GM18519 (cell line): ENCODE data around the gene MATR3.
"Not testable (repeated sequence)": the region's sequence is repeated elsewhere in the genome, so short reads cannot be mapped to it uniquely, and the experiment has no call there.

ENCODE experiments used
- ATAC-seq: cut with Tn5 transposase; IDR thresholded peaks from one replicate; pipeline ENCODE4 v1.9.1; 2021; ENCODE audit warnings: mild to moderate bottlenecking, moderate library complexity; ENCODE audit not compliant: unreplicated experiment, low FRiP score

Gene MATR3

DNA sequence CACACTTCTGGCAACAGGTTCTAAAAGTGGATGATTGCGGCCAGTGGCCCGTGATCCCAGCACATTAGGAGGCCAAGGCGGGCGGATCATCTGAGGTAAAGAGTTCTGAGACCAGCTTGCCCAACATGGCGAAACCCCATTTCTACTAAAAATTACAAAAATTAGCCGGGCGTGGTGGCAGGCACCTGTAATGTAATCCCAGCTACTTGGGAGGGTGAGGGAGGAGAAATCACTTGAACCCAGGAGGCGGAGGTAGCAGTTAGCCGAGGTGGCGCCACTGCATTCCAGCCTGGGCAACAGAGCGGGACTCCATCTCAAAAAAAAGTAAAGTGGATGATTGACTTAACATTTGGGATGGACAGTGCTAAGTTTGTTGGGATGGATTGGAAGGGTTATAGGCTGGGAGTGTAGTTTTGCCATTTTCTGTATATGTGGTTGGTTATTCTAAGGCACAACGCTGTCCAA, 3.4 kb downstream of the MATR3 start:
- no peak for ATAC-seq

- ATAC-seq, result no peak
Observed at GRCh38 chr5:139297439-139298133, 4.0 kb downstream of the MATR3 start.

- no peak for ATAC-seq
Observed at GRCh38 chr5:139298242-139298641, 4.7 kb downstream of the MATR3 start.

DNA sequence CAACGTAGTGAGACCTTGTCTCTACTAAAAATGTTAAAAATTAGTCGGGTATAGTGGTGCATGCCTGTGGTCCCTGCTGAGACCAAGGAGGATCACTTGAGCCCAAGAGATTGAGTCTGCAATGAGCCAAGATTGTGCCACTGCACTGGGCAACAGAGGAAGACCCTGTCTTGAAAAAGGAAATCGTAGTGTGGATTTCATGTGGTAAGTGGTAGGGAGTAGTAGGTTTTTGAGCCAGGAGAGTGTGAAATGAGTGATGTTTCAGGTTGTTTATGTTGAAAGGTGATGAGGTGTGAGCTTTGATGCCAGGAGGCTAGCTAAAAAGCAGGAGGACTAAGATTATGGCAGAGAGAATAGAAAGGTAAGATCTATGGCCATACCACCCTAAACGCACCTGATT, 5.9 kb downstream of the MATR3 start:
- ATAC-seq, result no peak

GRCh38 chr5:139301808-139302499, 8.4 kb downstream of the MATR3 start:
- no peak for ATAC-seq

DNA sequence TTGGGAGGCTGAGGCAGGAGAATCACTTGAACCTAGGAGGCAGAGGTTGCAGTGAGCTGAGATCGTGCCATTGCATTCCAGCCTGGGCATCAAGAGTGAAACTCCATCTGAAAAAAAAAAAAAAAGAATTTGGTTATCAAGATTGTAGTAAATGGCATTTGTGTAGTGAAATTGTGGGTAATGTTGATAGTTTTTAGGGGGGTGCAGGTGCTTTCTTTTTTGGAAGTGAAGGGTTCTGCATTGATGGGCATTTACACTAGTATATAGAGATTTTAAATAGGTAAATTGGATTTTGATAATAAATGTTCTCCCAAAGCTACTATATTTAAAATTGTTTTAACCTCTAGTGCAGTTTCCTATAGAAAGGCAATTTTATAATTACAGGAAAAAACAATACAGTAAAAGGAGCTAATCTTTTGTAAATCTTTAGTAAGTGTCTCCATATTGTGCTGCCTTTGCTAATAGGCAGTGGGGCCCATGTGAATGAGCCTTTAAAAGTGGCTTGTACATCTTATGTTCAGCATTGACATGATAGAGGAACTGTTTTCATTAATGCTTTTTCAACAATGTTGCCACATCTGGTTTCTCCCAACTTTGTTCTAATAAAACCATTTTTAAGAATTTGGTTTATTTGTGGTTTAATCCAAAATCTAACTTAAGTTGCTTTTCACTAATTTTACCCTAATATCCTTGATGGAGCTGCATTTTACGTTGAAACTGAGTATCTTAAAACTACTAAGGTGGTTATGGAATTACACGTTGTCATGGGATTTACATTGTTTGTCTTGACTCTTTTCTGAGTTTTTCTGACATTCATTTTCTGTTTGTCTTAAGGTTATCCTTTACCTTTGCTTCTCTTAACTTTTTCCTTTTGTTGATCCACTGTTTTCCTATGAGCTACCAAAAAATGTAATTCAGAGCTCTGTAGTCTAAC, 11.1 kb downstream of the MATR3 start:
- ATAC-seq, result no peak

GRCh38 chr5:139306197-139306596, 12.7 kb downstream of the MATR3 start:
- no peak for ATAC-seq

DNA sequence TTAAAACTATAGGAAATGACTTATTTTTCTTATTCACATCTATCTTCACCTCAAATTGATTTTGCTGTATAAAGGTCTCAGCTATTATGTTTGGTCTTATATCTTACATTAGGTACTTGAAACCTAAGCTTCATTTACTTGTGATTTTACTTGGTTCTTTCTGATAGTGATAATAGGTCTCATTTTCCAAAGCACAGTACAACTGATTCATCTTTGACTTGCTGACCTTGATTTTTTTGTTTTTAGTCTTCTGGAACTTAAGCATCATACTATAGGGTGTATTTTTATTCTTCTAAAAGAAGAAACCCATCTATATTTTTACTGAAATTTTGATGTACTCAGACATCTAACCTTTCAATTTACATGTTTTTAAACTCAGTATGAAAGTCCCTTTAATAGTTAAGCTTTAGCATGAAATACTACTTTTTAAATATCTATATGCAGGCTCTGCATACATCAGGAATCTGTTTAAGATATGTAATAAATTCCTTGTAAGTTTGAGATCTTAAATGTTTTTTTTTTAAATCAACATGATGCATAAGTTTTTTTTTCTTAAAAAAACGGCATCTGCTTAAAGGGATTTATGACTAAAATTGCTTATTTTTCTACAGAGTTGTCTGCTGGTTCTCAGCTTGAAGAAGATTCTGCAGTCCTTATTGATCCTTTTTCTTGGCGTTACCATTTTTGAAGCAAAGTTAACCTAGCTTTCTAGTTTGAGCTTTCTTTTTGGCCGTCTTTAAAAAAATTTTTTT, 13.3 kb downstream of the MATR3 start:
- no peak for ATAC-seq

GRCh38 chr5:139308797-139309196, 15.3 kb downstream of the MATR3 start:
- no peak for ATAC-seq

GRCh38 chr5:139310715-139311186, 17.2 kb downstream of the MATR3 start:
- ATAC-seq, result not testable (repeated sequence)

GRCh38 chr5:139312075-139312474, 18.5 kb downstream of the MATR3 start:
- ATAC-seq, result no peak

DNA sequence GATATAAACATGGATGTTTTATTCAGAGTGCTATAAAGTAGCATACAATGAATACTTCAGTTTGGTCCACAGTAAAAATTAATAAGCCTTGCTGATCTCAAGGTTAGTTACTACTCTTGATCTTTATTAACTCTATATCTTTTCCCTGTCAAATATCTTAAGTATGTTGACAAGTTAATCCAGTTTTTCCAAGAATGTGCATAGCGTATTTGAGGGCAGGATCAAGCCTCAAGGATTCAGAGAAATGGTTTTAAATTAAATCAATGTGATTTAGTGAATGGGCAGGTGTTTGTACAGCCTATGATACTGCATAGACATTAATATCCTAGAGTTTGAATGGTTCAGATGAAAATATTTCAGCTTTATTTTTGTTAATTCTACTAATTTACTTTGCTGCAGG, 20.7 kb downstream of the MATR3 start:
- no peak for ATAC-seq

GRCh38 chr5:139315056-139315615, 21.6 kb downstream of the MATR3 start:
- no peak for ATAC-seq

DNA sequence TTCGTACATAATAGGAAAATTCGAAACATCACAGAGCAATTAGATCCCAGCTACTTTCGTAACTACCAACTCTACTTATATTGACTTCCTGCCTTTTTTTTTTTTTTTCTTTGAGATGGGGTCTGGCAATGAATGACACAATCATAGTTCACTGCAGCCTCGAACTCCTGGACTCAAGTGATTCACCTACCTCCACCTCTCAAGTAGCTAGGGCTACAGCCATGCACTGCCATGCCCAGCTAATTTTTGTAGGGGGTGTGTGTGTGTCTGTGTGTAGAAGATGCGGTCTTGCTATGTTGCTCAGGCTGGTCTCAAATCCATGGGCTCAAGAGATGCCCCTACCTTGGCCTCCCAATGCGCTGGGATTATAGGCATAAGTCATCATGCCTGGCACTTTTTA, 42.3 kb downstream of the MATR3 start:
- ATAC-seq, result no peak

GRCh38 chr5:139340051-139340450, 46.5 kb downstream of the MATR3 start:
- ATAC-seq, result no peak

DNA sequence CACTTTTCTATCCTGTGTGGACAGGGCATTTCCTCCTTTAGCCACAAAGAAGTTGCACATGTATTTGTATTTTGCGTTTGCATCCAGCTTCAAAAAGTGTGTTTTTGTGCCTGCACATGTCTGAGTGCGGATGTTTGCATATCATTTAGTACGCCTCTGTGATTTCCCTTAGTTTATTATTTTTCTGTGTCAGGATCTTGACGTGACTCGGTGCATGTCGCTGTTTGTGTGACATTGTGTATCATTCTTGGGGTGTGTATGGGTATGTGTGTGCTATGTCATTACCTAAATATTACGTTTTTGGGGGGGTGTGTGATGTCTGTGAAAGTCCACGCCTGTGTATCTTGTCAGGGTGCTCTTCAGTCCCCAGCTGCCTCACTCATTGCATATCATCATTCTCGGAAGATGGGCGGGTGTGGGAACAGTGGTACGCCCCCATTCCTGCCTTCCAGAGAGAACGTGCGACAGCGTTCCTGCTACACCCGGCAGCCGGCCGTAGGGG, 47.7 kb downstream of the MATR3 start:
- no peak for ATAC-seq

- ATAC-seq, result peak; percentile 87
Observed at GRCh38 chr5:139341689-139342422, 48.3 kb downstream of the MATR3 start, which contains the start of gene PAIP2. Gene PAIP2, plus strand, starts transcription at chr5:139341854. Its CDS starts 21,931 bp downstream, at chr5:139363785.

DNA sequence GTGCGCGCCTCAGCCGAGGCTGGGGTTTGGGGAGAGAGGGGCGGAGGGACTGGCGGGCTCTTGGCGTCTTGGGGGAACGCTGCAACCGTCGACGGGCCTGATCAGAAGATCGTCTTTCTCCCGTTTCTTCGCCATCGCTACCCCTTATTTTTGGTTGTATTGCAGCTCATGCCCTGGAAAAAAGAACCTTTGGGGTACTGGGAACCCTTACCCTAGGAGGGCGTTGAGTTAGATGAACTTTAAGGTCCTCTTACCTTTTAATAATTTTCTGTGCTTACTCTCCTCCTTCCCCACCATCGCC, 48.8 kb downstream of the MATR3 start:
- no peak for ATAC-seq

DNA sequence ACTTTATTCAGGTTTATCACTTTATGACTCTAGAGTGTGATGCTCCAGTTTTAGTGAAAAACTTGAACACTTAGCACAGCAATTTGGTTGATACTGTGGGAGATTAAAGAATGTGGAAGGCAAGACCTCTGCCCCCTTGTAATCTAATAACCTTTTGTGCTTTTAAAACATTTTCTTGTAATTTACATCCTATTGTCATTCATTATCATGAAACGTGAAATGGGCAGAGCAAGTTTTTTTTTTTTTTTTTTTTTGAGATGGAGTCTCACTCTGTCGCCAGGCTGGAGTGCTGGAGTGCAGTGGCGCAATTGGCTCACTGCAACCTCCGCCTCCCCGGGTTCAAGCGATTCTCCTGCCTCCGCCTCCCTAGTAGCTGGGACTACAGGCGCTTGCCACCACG, 49.9 kb downstream of the MATR3 start:
- ATAC-seq, result no peak
